SK-N-SH (cell line): ENCODE data around the gene HOXC6. TPM values are rescaled to one million over a fixed set of nuclear protein-coding genes. Genes with fewer than 3 reads are reported as not detected.

ENCODE experiments used
- CTCF ChIA-PET: fragments of 300-600, 350-600 bp; formaldehyde crosslinking; extraction: SDS; loops from one replicate; lab custom pipeline; 2021; lab: Yijun Ruan, JAX
- POLR2A ChIA-PET: fragments of 350-600 bp; sonication (Branson Sonifier 250); formaldehyde crosslinking; extraction: SDS; loops from one replicate; lab custom pipeline; 2020; ENCODE audit warnings: antibody characterized with exemption, inconsistent platforms; lab: Yijun Ruan, JAX
- DNase-seq: peaks from one replicate; pipeline ENCODE4 v3.0.0; 2012
- H2AFZ ChIP-seq: fragments of 200-600 bp; sonication (generic); 2 replicates; pipeline ENCODE4 v1.8.1; 2016; ENCODE audit warnings: antibody characterized with exemption, mild to moderate bottlenecking, low read depth
- H3F3A ChIP-seq: fragments of 200-600 bp; sonication (generic); replicated peaks from 2 replicates; pipeline ENCODE3; 2016; ENCODE audit warnings: antibody characterized with exemption, mild to moderate bottlenecking; ENCODE audit not compliant: insufficient read depth
- H3K27ac ChIP-seq, 2 experiments: fragments of 200-500 bp in 1 of 2; fragments of 200-600 bp in 1 of 2; sonication (Bioruptor generic) in 1 of 2; sonication (generic), shearing (Covaris generic) in 1 of 2; 2 replicates each; pipeline versions ENCODE4 v1.5.1 to v1.6.1; 2014 to 2016; ENCODE audit warnings: low read depth in 2 of 2, inconsistent platforms in 1 of 2, low read length in 1 of 2, mild to moderate bottlenecking in 1 of 2, mixed read lengths in 1 of 2
- H3K27me3 ChIP-seq: fragments of 200-600 bp; sonication (generic), shearing (Covaris generic); 2 replicates; pipeline ENCODE4 v1.6.1; 2016; ENCODE audit warnings: mixed run types; ENCODE audit not compliant: insufficient read depth
- H3K36me3 ChIP-seq, 2 experiments: fragments of 200-500 bp in 1 of 2; fragments of 200-600 bp in 1 of 2; sonication (Bioruptor generic) in 1 of 2; sonication (generic) in 1 of 2; replicated peaks in 1 of 2; 2 replicates each; pipeline versions ENCODE3 to v1.5.1; 2014 to 2016; ENCODE audit warnings: low read length in 1 of 2, mild to moderate bottlenecking in 1 of 2; ENCODE audit not compliant: insufficient read depth in 2 of 2, control insufficient read depth in 1 of 2
- H3K4me1 ChIP-seq, 2 experiments: fragments of 200-500 bp in 1 of 2; fragments of 200-600 bp in 1 of 2; sonication (Bioruptor generic) in 1 of 2; sonication (generic), shearing (Covaris generic) in 1 of 2; 2 replicates each; pipeline versions ENCODE4 v1.5.1 to v1.6.1; 2014 to 2016; ENCODE audit warnings: low read depth in 1 of 2, low read length in 1 of 2, mixed run types in 1 of 2; ENCODE audit not compliant: insufficient read depth in 2 of 2, control insufficient read depth in 1 of 2
- H3K4me2 ChIP-seq: fragments of 200-600 bp; sonication (generic), shearing (Covaris generic); 2 replicates; pipeline ENCODE4 v1.6.1; 2017; ENCODE audit warnings: mixed run types
- H3K4me3 ChIP-seq, 2 experiments: fragments of 200-500 bp in 1 of 2; fragments of 200-600 bp in 1 of 2; sonication (Bioruptor generic) in 1 of 2; sonication (generic), shearing (Covaris generic) in 1 of 2; 2 replicates each; pipeline versions ENCODE4 v1.5.1 to v1.8.1; 2014 to 2016; ENCODE audit warnings: low read depth in 2 of 2, inconsistent platforms in 1 of 2, low read length in 1 of 2, mild to moderate bottlenecking in 1 of 2, mixed read lengths in 1 of 2, moderate library complexity in 1 of 2
- H3K79me2 ChIP-seq: fragments of 200-600 bp; sonication (generic); 2 replicates; pipeline ENCODE4 v1.8.1; 2017; ENCODE audit warnings: mild to moderate bottlenecking; ENCODE audit not compliant: insufficient read depth
- H3K9ac ChIP-seq: fragments of 200-600 bp; sonication (generic); 2 replicates; pipeline ENCODE4 v1.6.1; 2017; ENCODE audit warnings: mixed run types
- H3K9me2 ChIP-seq: fragments of 200-600 bp; sonication (generic); 2 replicates; pipeline ENCODE4 v1.6.1; 2017; ENCODE audit warnings: mixed run types
- H3K9me3 ChIP-seq: fragments of 200-600 bp; sonication (generic); 2 replicates; pipeline ENCODE4 v1.6.1; 2017; ENCODE audit warnings: mixed run types, mild to moderate bottlenecking, moderate library complexity
- H4K20me1 ChIP-seq: fragments of 200-600 bp; sonication (generic); 2 replicates; pipeline ENCODE4 v1.6.1; 2017; ENCODE audit warnings: mild to moderate bottlenecking, mixed run types; ENCODE audit not compliant: insufficient read depth
- CHD2 ChIP-seq: fragments of 150-350 bp; IDR thresholded peaks from 2 replicates; pipeline ENCODE4 v1.6.1; 2018; ENCODE audit warnings: low read length; ENCODE audit not compliant: partially characterized antibody
- ELF1 ChIP-seq: IDR thresholded peaks from 2 replicates; pipeline ENCODE4 v1.4.0; 2012
- GATA2 ChIP-seq: sonication (generic); formaldehyde crosslinking; IDR thresholded peaks from 2 replicates; pipeline ENCODE4 v1.5.0; 2020; ENCODE audit warnings: mild to moderate bottlenecking, missing genetic modification reagents
- RAD21 ChIP-seq: IDR thresholded peaks from 2 replicates; pipeline ENCODE4 v1.6.1; 2012; ENCODE audit warnings: mild to moderate bottlenecking, low read length
- RCOR1 ChIP-seq: fragments of 150-350 bp; IDR thresholded peaks from 2 replicates; pipeline ENCODE4 v1.6.1; 2017; ENCODE audit warnings: antibody characterized with exemption, low read length
- SIN3A ChIP-seq: IDR thresholded peaks from 2 replicates; pipeline ENCODE4 v1.6.1; 2012; ENCODE audit warnings: low read depth, mild to moderate bottlenecking, low read length, moderate library complexity, borderline replicate concordance
- SMC3 ChIP-seq: IDR thresholded peaks from 2 replicates; pipeline ENCODE4 v1.6.1; 2012; ENCODE audit warnings: low read depth, low read length, improper control_type of control experiment
- TAF1 ChIP-seq: IDR thresholded peaks from 2 replicates; pipeline ENCODE4 v1.6.1; 2012; ENCODE audit warnings: low read depth, mild to moderate bottlenecking, low read length, moderate library complexity, borderline replicate concordance
- TCF12 ChIP-seq: IDR thresholded peaks from 2 replicates; pipeline ENCODE4 v1.4.0; 2012
- ZBTB33 ChIP-seq: IDR thresholded peaks from 2 replicates; pipeline ENCODE4 v1.4.0; 2012; ENCODE audit warnings: low read depth, borderline replicate concordance
- WGBS: methylation state at CpG from one replicate; pipeline ENCODE4 v1.1.6; 2017; ENCODE audit warnings: low lambda C conversion rate; 5-methylcytosine and 5-hydroxymethylcytosine counted together
- polyA plus RNA-seq, 3 experiments: library from polyadenylated mRNA; depleted of rRNA; stranded (reverse); fragments of >200 nt; gene quantifications; 2 replicates each; pipeline ENCODE4 v1.2.3, GENCODE V29; 2012
- TF ChIP-seq, protein P1 (sequence below): IDR thresholded peaks from 2 replicates; pipeline ENCODE4 v1.4.0; 2012; ENCODE audit warnings: low read depth, borderline replicate concordance
- TF ChIP-seq, protein P2 (sequence below): fragments of 200-600 bp; sonication (generic); IDR thresholded peaks from 2 replicates; pipeline ENCODE4 v1.6.1; 2017; ENCODE audit warnings: antibody characterized with exemption, mild to moderate bottlenecking, moderate library complexity

HOXC6 gene
- polyA plus RNA-seq, 1 of the 3 experiments (the other 2 are of a cell fraction) = 9.1 TPM

DNA sequence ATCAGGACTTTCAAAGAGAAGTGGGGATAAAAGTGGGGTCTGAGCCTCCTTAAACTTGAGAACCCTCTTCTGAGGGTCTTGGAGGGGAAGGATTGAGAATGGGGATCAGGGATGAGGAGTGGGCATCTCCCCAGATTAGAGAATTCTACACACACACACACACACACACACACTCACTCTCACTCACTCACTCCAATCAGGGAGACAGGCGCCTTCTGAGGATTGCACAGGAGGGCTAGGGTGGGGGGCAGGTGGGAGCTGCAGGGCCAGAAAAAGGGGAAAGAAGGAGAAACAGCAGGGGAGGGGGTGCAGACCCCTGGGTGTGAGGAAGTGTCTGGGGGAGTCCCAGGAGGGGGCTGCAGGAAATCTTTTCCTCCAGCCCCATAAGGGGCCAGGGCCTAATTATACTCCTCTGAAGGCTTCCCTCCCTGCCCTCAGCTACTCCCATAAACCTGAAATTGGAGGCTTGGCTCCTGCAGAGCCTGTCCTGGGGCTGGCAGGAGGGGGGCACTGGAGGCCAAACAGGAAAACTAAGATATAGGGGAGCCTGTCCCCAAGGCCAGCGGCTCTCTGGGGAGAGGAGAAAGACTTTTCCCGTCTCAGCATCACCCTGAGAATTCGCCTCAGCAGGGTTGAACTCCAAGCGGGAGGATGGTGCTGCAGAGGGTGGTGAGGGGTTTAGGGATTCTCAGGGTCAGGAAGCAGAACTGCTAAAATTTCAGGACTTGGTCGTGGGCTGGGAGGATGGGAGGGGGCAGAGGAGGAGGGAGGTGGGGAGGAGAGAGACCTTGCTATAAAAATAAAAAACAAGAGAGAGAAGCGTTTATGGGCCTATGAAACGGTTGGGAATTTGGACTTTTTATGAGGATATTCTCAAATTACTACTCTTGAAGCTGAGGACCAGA, 26.7 kb upstream of the HOXC6 start:
- H3K4me2 ChIP-seq = peak overlapping the region; percentile 99; the same call in 1 of the 2 replicates
- TF ChIP-seq, protein P1, sequence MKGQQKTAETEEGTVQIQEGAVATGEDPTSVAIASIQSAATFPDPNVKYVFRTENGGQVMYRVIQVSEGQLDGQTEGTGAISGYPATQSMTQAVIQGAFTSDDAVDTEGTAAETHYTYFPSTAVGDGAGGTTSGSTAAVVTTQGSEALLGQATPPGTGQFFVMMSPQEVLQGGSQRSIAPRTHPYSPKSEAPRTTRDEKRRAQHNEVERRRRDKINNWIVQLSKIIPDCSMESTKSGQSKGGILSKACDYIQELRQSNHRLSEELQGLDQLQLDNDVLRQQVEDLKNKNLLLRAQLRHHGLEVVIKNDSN = no peak
- TF ChIP-seq TCF12 = no peak
- no peaks in the 10 kb centered on the region for H3K36me3 ChIP-seq
- no peak overlapping the region; the same call in 1 of the 2 replicates for H3K9ac ChIP-seq
- H4K20me1 ChIP-seq = no peaks in the 10 kb centered on the region
- POLR2A ChIA-PET = interaction anchor here (2.1 kb wide), 1 partner anchor 13 kb away, joined by 5 read pairs; no protein-coding TSS in a partner anchor
- no peaks in the 10 kb centered on the region for H3F3A ChIP-seq
- H2AFZ ChIP-seq = no peak overlapping the region
- no peak for DNase-seq
- H3K4me3 ChIP-seq = peak overlapping the region in 1 of 2 experiments; percentile 80; a peak in 1 of 4 replicates
- no peak overlapping the region for H3K27ac ChIP-seq
- H3K9me2 ChIP-seq = no peaks in the 10 kb centered on the region
- WGBS = 88% methylated on average over 8 of the region's 8 CpGs
- H3K79me2 ChIP-seq = no peaks in the 10 kb centered on the region
- no peaks in the 10 kb centered on the region for H3K9me3 ChIP-seq
- peaks cover 13% of the 10 kb centered on the region; the same call in 1 of the 2 replicates for H3K27me3 ChIP-seq
- CTCF ChIA-PET = interaction anchor here (1.3 to 24.5 kb wide), 9 partner anchors 10 to 367 kb away, joined by 3 to 568 read pairs (median 57); partner anchors contain the start of genes HOXC10 and SMUG1
- H3K4me1 ChIP-seq = peaks cover 0 to 18% of the 10 kb centered on the region in 2 experiments; a peak in 2 of 4 replicates

DNA sequence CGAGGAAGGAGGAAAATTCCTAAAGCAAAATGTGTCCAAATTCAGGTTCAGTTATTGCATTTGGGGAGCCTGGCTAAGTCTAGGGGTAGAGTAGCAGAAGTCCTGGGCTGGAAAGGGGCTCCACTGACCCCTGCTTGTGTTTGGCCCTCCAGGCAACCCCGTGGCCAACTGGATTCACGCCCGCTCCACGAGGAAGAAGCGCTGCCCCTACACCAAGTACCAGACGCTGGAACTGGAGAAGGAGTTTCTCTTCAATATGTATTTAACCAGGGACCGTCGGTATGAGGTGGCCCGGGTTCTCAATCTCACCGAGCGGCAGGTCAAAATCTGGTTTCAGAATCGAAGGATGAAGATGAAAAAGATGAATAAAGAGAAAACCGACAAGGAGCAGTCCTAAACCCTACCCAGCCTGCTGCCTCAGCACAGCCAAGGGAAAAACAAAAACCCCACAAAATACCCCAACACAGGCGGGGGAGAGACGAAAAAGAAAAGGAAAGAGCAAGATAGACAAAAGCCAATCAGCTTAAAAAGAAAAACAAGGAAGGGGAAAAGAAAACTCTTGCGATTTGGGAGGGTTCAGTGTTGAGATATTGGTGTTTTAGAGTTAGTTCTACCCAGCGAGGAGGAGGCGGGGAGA, 25.8 kb upstream of the HOXC6 start:
- Histone ChIP-seq H3F3A (no peaks in the 10 kb centered on the region), H3K9me2 (no peaks in the 10 kb centered on the region), H3K9ac (no peak overlapping the region), H3K36me3 (no peaks in the 10 kb centered on the region), H2AFZ (no peak overlapping the region), H3K27ac (no peak overlapping the region), H4K20me1 (no peaks in the 10 kb centered on the region), H3K9me3 (no peaks in the 10 kb centered on the region), H3K4me2 (no peak overlapping the region), H3K4me3 (no peak overlapping the region), H3K27me3 (peaks cover 13% of the 10 kb centered on the region; the same call in 1 of the 2 replicates), H3K4me1 (peaks cover 0 to 18% of the 10 kb centered on the region in 2 experiments; a peak in 1 of 4 replicates), H3K79me2 (no peaks in the 10 kb centered on the region)
- POLR2A ChIA-PET = no interaction called here
- TF ChIP-seq RAD21 = no peak
- TF ChIP-seq, protein P2, sequence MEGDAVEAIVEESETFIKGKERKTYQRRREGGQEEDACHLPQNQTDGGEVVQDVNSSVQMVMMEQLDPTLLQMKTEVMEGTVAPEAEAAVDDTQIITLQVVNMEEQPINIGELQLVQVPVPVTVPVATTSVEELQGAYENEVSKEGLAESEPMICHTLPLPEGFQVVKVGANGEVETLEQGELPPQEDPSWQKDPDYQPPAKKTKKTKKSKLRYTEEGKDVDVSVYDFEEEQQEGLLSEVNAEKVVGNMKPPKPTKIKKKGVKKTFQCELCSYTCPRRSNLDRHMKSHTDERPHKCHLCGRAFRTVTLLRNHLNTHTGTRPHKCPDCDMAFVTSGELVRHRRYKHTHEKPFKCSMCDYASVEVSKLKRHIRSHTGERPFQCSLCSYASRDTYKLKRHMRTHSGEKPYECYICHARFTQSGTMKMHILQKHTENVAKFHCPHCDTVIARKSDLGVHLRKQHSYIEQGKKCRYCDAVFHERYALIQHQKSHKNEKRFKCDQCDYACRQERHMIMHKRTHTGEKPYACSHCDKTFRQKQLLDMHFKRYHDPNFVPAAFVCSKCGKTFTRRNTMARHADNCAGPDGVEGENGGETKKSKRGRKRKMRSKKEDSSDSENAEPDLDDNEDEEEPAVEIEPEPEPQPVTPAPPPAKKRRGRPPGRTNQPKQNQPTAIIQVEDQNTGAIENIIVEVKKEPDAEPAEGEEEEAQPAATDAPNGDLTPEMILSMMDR = no peak
- TF ChIP-seq SMC3 = no peak
- no peak for TF ChIP-seq TAF1
- no peak for TF ChIP-seq ZBTB33
- no peak for TF ChIP-seq ELF1
- no peak for TF ChIP-seq SIN3A
- TF ChIP-seq GATA2 (CRISPR knock-in tag) = no peak
- no peak for TF ChIP-seq RCOR1
- TF ChIP-seq CHD2 = no peak
- WGBS = 84% methylated on average over 19 of the region's 19 CpGs
- CTCF ChIA-PET = interaction anchor here (6.4 to 24.5 kb wide), 6 partner anchors 16 to 212 kb away, joined by 57 to 568 read pairs (median 200); partner anchors contain the start of genes HOXC10, HOXC5, HOXC6 and SMUG1
- DNase-seq = no peak
